CD14-positive monocyte (primary cell): ENCODE data around the gene RSKR. TPM values are rescaled to one million over a fixed set of nuclear protein-coding genes. Genes with fewer than 3 reads are reported as not detected.

Experiments used
- DNase-seq, 3 donors: peaks; one replicate each; pipeline ENCODE4 v3.0.0-alpha.2; 2011 to 2022
- H2AFZ ChIP-seq: 2 replicates; pipeline ENCODE4 v1.6.0; 2012; ENCODE audit warnings: mild to moderate bottlenecking, low read depth, low read length, inconsistent platforms; ENCODE audit not compliant: insufficient read depth, poor library complexity, severe bottlenecking
- H3K27ac ChIP-seq, 2 donors: 1 replicate in 1 of 2; 2 replicates in 1 of 2; pipeline ENCODE4 v1.5.1; 2012 to 2013; ENCODE audit warnings: low read length in 2 of 2, control low read depth in 1 of 2, inconsistent platforms in 1 of 2, low read depth in 1 of 2, mild to moderate bottlenecking in 1 of 2
- H3K27me3 ChIP-seq, 2 donors: one replicate each; pipeline versions ENCODE4 v1.6.0 to v1.6.1; 2011 to 2013; ENCODE audit warnings: low read length in 2 of 2; ENCODE audit not compliant: control insufficient read depth in 2 of 2, insufficient read depth in 2 of 2
- H3K36me3 ChIP-seq, 2 donors: replicated peaks in 1 of 2; 1 replicate in 1 of 2; 2 replicates in 1 of 2; pipeline versions ENCODE4 v1.5.1 to v1.6.1; 2012 to 2013; ENCODE audit warnings: low read length in 2 of 2, control low read depth in 1 of 2, inconsistent platforms in 1 of 2, mild to moderate bottlenecking in 1 of 2; ENCODE audit not compliant: insufficient read depth in 2 of 2, control insufficient read depth in 1 of 2
- H3K4me1 ChIP-seq, 2 donors: 1 replicate in 1 of 2; 2 replicates in 1 of 2; pipeline versions ENCODE4 v1.5.1 to v1.6.1; 2012 to 2013; ENCODE audit warnings: low read length in 2 of 2, control low read depth in 1 of 2, inconsistent platforms in 1 of 2, mild to moderate bottlenecking in 1 of 2, moderate library complexity in 1 of 2; ENCODE audit not compliant: insufficient read depth in 2 of 2, control insufficient read depth in 1 of 2
- H3K4me2 ChIP-seq: replicated peaks from 2 replicates; pipeline ENCODE3; 2012; ENCODE audit warnings: low read length, moderate library complexity, mild to moderate bottlenecking; ENCODE audit not compliant: poor library complexity, severe bottlenecking; ENCODE audit errors: extremely low read depth
- H3K4me3 ChIP-seq, 3 experiments: fragments of 200-600 bp in 1 of 3; sonication (generic) in 1 of 3; replicated peaks in 1 of 3; 1 replicate in 2 of 3; 2 replicates in 1 of 3; pipeline ENCODE4 v1.5.1; 2011 to 2013; ENCODE audit warnings: low read length in 3 of 3, mild to moderate bottlenecking in 3 of 3, control low read depth in 2 of 3, low read depth in 2 of 3, inconsistent platforms in 1 of 3, moderate library complexity in 1 of 3
- H3K79me2 ChIP-seq: 2 replicates; pipeline ENCODE4 v1.6.0; 2012; ENCODE audit warnings: mild to moderate bottlenecking, control low read depth, inconsistent platforms, low read length, moderate library complexity; ENCODE audit not compliant: insufficient read depth
- H3K9ac ChIP-seq: 2 replicates; pipeline ENCODE4 v1.6.0; 2017; ENCODE audit warnings: low read length, mild to moderate bottlenecking; ENCODE audit not compliant: insufficient read depth, poor library complexity, severe bottlenecking
- H3K9me3 ChIP-seq, 2 donors: replicated peaks in 1 of 2; 1 replicate in 1 of 2; 2 replicates in 1 of 2; pipeline versions ENCODE4 v1.5.1 to v1.6.1; 2012 to 2013; ENCODE audit warnings: low read length in 2 of 2, control low read depth in 1 of 2; ENCODE audit not compliant: control insufficient read depth in 1 of 2, insufficient read depth in 1 of 2
- H4K20me1 ChIP-seq: 2 replicates; pipeline ENCODE4 v1.6.0; 2012; ENCODE audit warnings: mild to moderate bottlenecking, low read length, control low read depth, moderate library complexity; ENCODE audit not compliant: insufficient read depth
- H3K27ac Mint-ChIP-seq, 7 donors: one replicate each; pipeline ENCODE4 v1.8.0; 2020; ENCODE audit warnings: mild to moderate bottlenecking in 7 of 7, mixed read lengths in 7 of 7, moderate library complexity in 6 of 7, inconsistent platforms in 2 of 7
- H3K27me3 Mint-ChIP-seq, 3 donors: one replicate each; pipeline ENCODE4 v1.8.0; 2021 to 2022; ENCODE audit warnings: low read depth in 3 of 3, mild to moderate bottlenecking in 3 of 3, mixed read lengths in 3 of 3, moderate library complexity in 3 of 3, inconsistent platforms in 1 of 3
- H3K36me3 Mint-ChIP-seq, 2 donors: one replicate each; pipeline ENCODE4 v1.8.0; 2020; ENCODE audit warnings: mixed read lengths in 2 of 2, inconsistent platforms in 1 of 2, mild to moderate bottlenecking in 1 of 2
- H3K4me1 Mint-ChIP-seq: one replicate; pipeline ENCODE4 v1.8.0; 2020; ENCODE audit warnings: mild to moderate bottlenecking, mixed read lengths
- H3K4me3 Mint-ChIP-seq, 2 donors: one replicate each; pipeline ENCODE4 v1.8.0; 2020; ENCODE audit warnings: mild to moderate bottlenecking in 2 of 2, mixed read lengths in 2 of 2, moderate library complexity in 1 of 2
- H3K9me3 Mint-ChIP-seq, 7 donors: one replicate each; pipeline ENCODE4 v1.8.0; 2020 to 2022; ENCODE audit warnings: mixed read lengths in 7 of 7, mild to moderate bottlenecking in 6 of 7, moderate library complexity in 6 of 7, inconsistent platforms in 2 of 7
- WGBS: methylation state at CpG from one replicate; pipeline ENCODE4 v1.1.5; 2013; ENCODE audit warnings: missing lambda C conversion rate; ENCODE audit not compliant: insufficient coverage; 5-methylcytosine and 5-hydroxymethylcytosine counted together
- intact Hi-C, 2 donors: fragments of 100-400 bp; cut with micrococcal nuclease; formaldehyde crosslinking; loops; one replicate each; pipeline versions ENCODE4 v1.15.0 to v1.15.1; 2023
- polyA plus RNA-seq, 3 donors: library from polyadenylated mRNA; depleted of rRNA in 1 of 3; unstranded in 2 of 3; stranded (reverse) in 1 of 3; fragments of 300-500 nt in 2 of 3; fragments of >200 nt in 1 of 3; fragmentation: Illumina TruSeq in 2 of 3; gene quantifications; 1 replicate in 2 of 3; 2 replicates in 1 of 3; pipeline ENCODE4 v1.2.3, GENCODE V29; 2012 to 2021
- TF ChIP-seq, protein P1 (sequence below): fragments of 200-600 bp; IDR thresholded peaks from one replicate; pipeline ENCODE4 v1.8.0; 2022; ENCODE audit warnings: antibody characterized with exemption, mild to moderate bottlenecking

RSKR gene
- polyA plus RNA-seq, 3 donors = 33.2 TPM; not detected in 2

GRCh38 chr17:28620010-28620409 is 6.0 kb upstream of the RSKR start:
- no peak overlapping the region for H2AFZ ChIP-seq
- H3K9me3 ChIP-seq = no peaks in the 10 kb centered on the region
- no peak for DNase-seq
- no peak overlapping the region for H3K4me3 Mint-ChIP-seq
- H4K20me1 ChIP-seq = peaks cover 59% of the 10 kb centered on the region
- H3K9ac ChIP-seq = no peak overlapping the region
- intact Hi-C loops = no loop called here
- H3K27me3 ChIP-seq = no peaks in the 10 kb centered on the region
- no peaks in the 10 kb centered on the region for H3K4me1 Mint-ChIP-seq
- 100% methylated on average over 2 of the region's 2 CpGs for WGBS
- peak overlapping the region in 1 of 7 donors; percentile 25 for H3K27ac Mint-ChIP-seq
- H3K36me3 ChIP-seq = peaks cover 98 to 100% of the 10 kb centered on the region in 2 donors
- H3K27ac ChIP-seq = no peak overlapping the region
- no peaks in the 10 kb centered on the region for H3K9me3 Mint-ChIP-seq
- H3K36me3 Mint-ChIP-seq = peaks cover 93 to 98% of the 10 kb centered on the region in 2 donors
- H3K4me1 ChIP-seq = no peaks in the 10 kb centered on the region
- no peak overlapping the region for H3K4me3 ChIP-seq
- TF ChIP-seq, protein P1, sequence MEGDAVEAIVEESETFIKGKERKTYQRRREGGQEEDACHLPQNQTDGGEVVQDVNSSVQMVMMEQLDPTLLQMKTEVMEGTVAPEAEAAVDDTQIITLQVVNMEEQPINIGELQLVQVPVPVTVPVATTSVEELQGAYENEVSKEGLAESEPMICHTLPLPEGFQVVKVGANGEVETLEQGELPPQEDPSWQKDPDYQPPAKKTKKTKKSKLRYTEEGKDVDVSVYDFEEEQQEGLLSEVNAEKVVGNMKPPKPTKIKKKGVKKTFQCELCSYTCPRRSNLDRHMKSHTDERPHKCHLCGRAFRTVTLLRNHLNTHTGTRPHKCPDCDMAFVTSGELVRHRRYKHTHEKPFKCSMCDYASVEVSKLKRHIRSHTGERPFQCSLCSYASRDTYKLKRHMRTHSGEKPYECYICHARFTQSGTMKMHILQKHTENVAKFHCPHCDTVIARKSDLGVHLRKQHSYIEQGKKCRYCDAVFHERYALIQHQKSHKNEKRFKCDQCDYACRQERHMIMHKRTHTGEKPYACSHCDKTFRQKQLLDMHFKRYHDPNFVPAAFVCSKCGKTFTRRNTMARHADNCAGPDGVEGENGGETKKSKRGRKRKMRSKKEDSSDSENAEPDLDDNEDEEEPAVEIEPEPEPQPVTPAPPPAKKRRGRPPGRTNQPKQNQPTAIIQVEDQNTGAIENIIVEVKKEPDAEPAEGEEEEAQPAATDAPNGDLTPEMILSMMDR = no peak
- H3K79me2 ChIP-seq = no peaks in the 10 kb centered on the region
- no peak overlapping the region for H3K4me2 ChIP-seq
- peaks cover 0 to 1% (median 0%) of the 10 kb centered on the region in 3 donors for H3K27me3 Mint-ChIP-seq

GRCh38 chr17:28618464-28618863 is 4.5 kb upstream of the RSKR start:
- H3K27ac Mint-ChIP-seq = no peak overlapping the region
- H3K79me2 ChIP-seq = no peaks in the 10 kb centered on the region
- no CpG with 5 or more reads among the region's 3 CpGs for WGBS
- H3K36me3 ChIP-seq = peaks cover 97 to 99% of the 10 kb centered on the region in 2 donors
- no peak overlapping the region for H2AFZ ChIP-seq
- H3K9me3 Mint-ChIP-seq = no peaks in the 10 kb centered on the region
- H3K27me3 ChIP-seq = no peaks in the 10 kb centered on the region
- no peak for DNase-seq
- H3K9ac ChIP-seq = no peak overlapping the region
- H3K9me3 ChIP-seq = no peaks in the 10 kb centered on the region
- H4K20me1 ChIP-seq = peaks cover 60% of the 10 kb centered on the region
- H3K4me3 ChIP-seq = no peak overlapping the region
- peaks cover 93 to 99% of the 10 kb centered on the region in 2 donors for H3K36me3 Mint-ChIP-seq
- H3K4me3 Mint-ChIP-seq = no peak overlapping the region
- intact Hi-C loops = no loop called here
- no peak overlapping the region for H3K27ac ChIP-seq
- peaks cover 0 to 1% (median 0%) of the 10 kb centered on the region in 3 donors for H3K27me3 Mint-ChIP-seq
- H3K4me2 ChIP-seq = no peak overlapping the region
- TF ChIP-seq, protein P1 = no peak
- no peaks in the 10 kb centered on the region for H3K4me1 ChIP-seq
- no peaks in the 10 kb centered on the region for H3K4me1 Mint-ChIP-seq
